ENCODE data around the gene TTLL5. TPM values are rescaled to one million over a fixed set of nuclear protein-coding genes. Genes with fewer than 3 reads are reported as not detected.

The TTLL5 gene
- total and polyA plus RNA-seq, 2 of the 13 experiments (the other 11 are each of a cell fraction or from before 2014, with no cell fraction given) = 11.8 to 18.8 TPM

- TF ChIP-seq ZBTB8A (CRISPR knock-in tag; IDR thresholded peaks at IDR 0.05; ENCODE audit: borderline replicate concordance, low read depth) (no peak), AGO1 (IDR thresholded peaks at IDR 0.05; ENCODE audit: low read depth, low read length, poor library complexity, severe bottlenecking) (no peak), NR2F2 (IDR thresholded peaks at IDR 0.05; ENCODE audit: borderline replicate concordance, low read depth) (peak; percentile 95), ZNF672 (CRISPR knock-in tag; IDR thresholded peaks at IDR 0.05) (no peak), TP53 (CRISPR knock-in tag; conservative IDR thresholded peaks at IDR 0.05) (0 out of 2 replicates have a peak, but pooled peaks have one; percentile 25), ZBTB37 (CRISPR knock-in tag; IDR thresholded peaks at IDR 0.05) (peak; percentile 90), PATZ1 (CRISPR knock-in tag; IDR thresholded peaks at IDR 0.05) (peak; percentile 96), ATF7 (IDR thresholded peaks at IDR 0.05) (peak; percentile 74), ATF7 (CRISPR knock-in tag; IDR thresholded peaks at IDR 0.05) (peak; percentile 92), ZBTB3 (CRISPR knock-in tag; IDR thresholded peaks at IDR 0.05; ENCODE audit: borderline replicate concordance, low read depth) (no peak), ZNF607 (CRISPR knock-in tag; IDR thresholded peaks at IDR 0.05; ENCODE audit: borderline replicate concordance) (peak; percentile 77; the same call in 1 of the 2 replicates), ATF3 (CRISPR knock-in tag; IDR thresholded peaks at IDR 0.05) (peak; percentile 96), NFE2L1 (CRISPR knock-in tag; IDR thresholded peaks at IDR 0.05; ENCODE audit: borderline replicate concordance) (no peak), IKZF1 (IDR thresholded peaks at IDR 0.05) (no peak), ZNF329 (CRISPR knock-in tag; IDR thresholded peaks at IDR 0.05; ENCODE audit: low read depth) (no peak; the same call in none of the 2 replicates), ZNF24 (IDR thresholded peaks at IDR 0.05) (no peak; the same call in 1 of the 2 replicates), ZNF383 (CRISPR knock-in tag; IDR thresholded peaks at IDR 0.05; ENCODE audit: borderline replicate concordance) (no peak), RFX3 (CRISPR knock-in tag; IDR thresholded peaks at IDR 0.05) (no peak), CAMTA2 (CRISPR knock-in tag; IDR thresholded peaks at IDR 0.05; ENCODE audit: borderline replicate concordance) (no peak), ZNF564 (CRISPR knock-in tag; IDR thresholded peaks at IDR 0.05) (peak; percentile 59; the same call in 1 of the 2 replicates), E2F2 (CRISPR knock-in tag; IDR thresholded peaks at IDR 0.05; ENCODE audit: borderline replicate concordance) (no peak), ZNF34 (CRISPR knock-in tag; IDR thresholded peaks at IDR 0.05; ENCODE audit: borderline replicate concordance) (no peak), FOSL1 (CRISPR knock-in tag; IDR thresholded peaks at IDR 0.05; ENCODE audit: borderline replicate concordance) (peak; percentile 45; the same call in 1 of the 2 replicates), ZNF530 (CRISPR knock-in tag; IDR thresholded peaks at IDR 0.05; ENCODE audit: low read depth) (no peak), FOXK2 (IDR thresholded peaks at IDR 0.05) (peak; percentile 90), ZNF333 (CRISPR knock-in tag; IDR thresholded peaks at IDR 0.05; ENCODE audit: borderline replicate concordance) (0 out of 2 replicates have a peak, but pooled peaks have one; percentile 54)
Observed at GRCh38 chr14:75648066-75648838, 12.8 kb upstream of the TTLL5 start (continued).
